Liver (tissue), 3 donors: ENCODE measurements around the gene ADRA2A.

Experiments used
- CTCF ChIP-seq: fragments of 150-350 bp; IDR thresholded peaks from 2 replicates; pipeline ENCODE4 v1.5.1; 2017; ENCODE audit warnings: improper control_type of control experiment, low read depth, low read length; ENCODE audit not compliant: missing input control
- EGR1 ChIP-seq, 2 donors: IDR thresholded peaks; 2 replicates each; pipeline ENCODE4 v1.6.1; 2016 to 2018; ENCODE audit warnings: antibody characterized with exemption in 2 of 2, low read depth in 2 of 2
- FOXA1 ChIP-seq: IDR thresholded peaks from 2 replicates; pipeline ENCODE4 v1.6.1; 2016; ENCODE audit warnings: antibody characterized with exemption
- GABPA ChIP-seq, 2 donors: IDR thresholded peaks in 1 of 2; conservative IDR thresholded peaks in 1 of 2; 2 replicates each; pipeline ENCODE4 v1.6.1; 2016; ENCODE audit warnings: antibody characterized with exemption in 2 of 2, mild to moderate bottlenecking in 1 of 2, moderate library complexity in 1 of 2
- HNF4G ChIP-seq: IDR thresholded peaks from 2 replicates; pipeline ENCODE4 v1.6.1; 2016; ENCODE audit warnings: antibody characterized with exemption
- JUND ChIP-seq, 2 donors: IDR thresholded peaks; 2 replicates each; pipeline ENCODE4 v1.6.1; 2016; ENCODE audit warnings: antibody characterized with exemption in 2 of 2
- MAX ChIP-seq: IDR thresholded peaks from 2 replicates; pipeline ENCODE4 v1.6.1; 2016; ENCODE audit warnings: antibody characterized with exemption
- NR2F2 ChIP-seq: IDR thresholded peaks from 2 replicates; pipeline ENCODE4 v1.6.1; 2016; ENCODE audit warnings: antibody characterized with exemption
- RAD21 ChIP-seq, 2 donors: IDR thresholded peaks; 2 replicates each; pipeline ENCODE4 v1.6.1; 2016; ENCODE audit warnings: antibody characterized with exemption in 2 of 2, mild to moderate bottlenecking in 2 of 2
- REST ChIP-seq: IDR thresholded peaks from 2 replicates; pipeline ENCODE4 v1.6.1; 2016; ENCODE audit warnings: antibody characterized with exemption, mild to moderate bottlenecking
- SP1 ChIP-seq: IDR thresholded peaks from 2 replicates; pipeline ENCODE4 v1.6.1; 2018; ENCODE audit warnings: antibody characterized with exemption, mild to moderate bottlenecking
- TAF1 ChIP-seq: conservative IDR thresholded peaks from 2 replicates; pipeline ENCODE4 v1.6.1; 2016; ENCODE audit warnings: antibody characterized with exemption, mild to moderate bottlenecking
- YY1 ChIP-seq: IDR thresholded peaks from 2 replicates; pipeline ENCODE4 v1.6.1; 2016; ENCODE audit warnings: antibody characterized with exemption, mild to moderate bottlenecking
- ZBTB33 ChIP-seq: IDR thresholded peaks from 2 replicates; pipeline ENCODE4 v1.6.1; 2016; ENCODE audit warnings: antibody characterized with exemption
- donor health status: healthy.
- donor health status: healthy.

GRCh38 chr10:111106081-111106480 is 29.3 kb downstream of the ADRA2A start:
- no peak for TF ChIP-seq YY1
- TF ChIP-seq REST: no peak
- no peak for TF ChIP-seq ZBTB33
- no peak for TF ChIP-seq CTCF
- TF ChIP-seq MAX: no peak
- TF ChIP-seq RAD21 (IDR thresholded peaks at IDR 0.05): no peak
- TF ChIP-seq SP1: no peak
- TF ChIP-seq JUND (IDR thresholded peaks at IDR 0.05): no peak
- no peak for TF ChIP-seq GABPA (IDR thresholded peaks at IDR 0.05 in 1 of 2, conservative IDR thresholded peaks at IDR 0.05 in 1 of 2)
- TF ChIP-seq HNF4G: no peak
- TF ChIP-seq NR2F2: no peak
- TF ChIP-seq TAF1: no peak
- TF ChIP-seq FOXA1: no peak
- TF ChIP-seq EGR1 (IDR thresholded peaks at IDR 0.05; ENCODE audit: low read depth in 2 of 2): no peak
